GM23338 (cell line): ENCODE data around the gene RAB11B. TPM values are rescaled to one million over a fixed set of nuclear protein-coding genes. Genes with fewer than 3 reads are reported as not detected.
A peak's percentile ranks its signal among the peaks of the same experiment; 100 is the strongest.

Experiments
- ATAC-seq: fragments of 200-7000 bp; cut with Tn5 transposase; 3 replicates; pipeline ENCODE4 v1.9.1; 2020
- DNase-seq: peaks from one replicate; pipeline ENCODE4 v3.0.0-alpha.2; 2015; ENCODE audit warnings: low spot score
- H2AFZ ChIP-seq: fragments of 200-600 bp; sonication (generic); 2 replicates; pipeline ENCODE4 v1.8.0; 2016; ENCODE audit warnings: antibody characterized with exemption, mild to moderate bottlenecking, moderate library complexity
- H3F3A ChIP-seq: fragments of 200-600 bp; sonication (generic); replicated peaks from 2 replicates; pipeline ENCODE4 v1.8.0; 2017; ENCODE audit warnings: antibody characterized with exemption, mixed run types, low read depth
- H3K27ac ChIP-seq: fragments of 200-600 bp; sonication (generic); 2 replicates; pipeline ENCODE4 v1.6.1; 2016; ENCODE audit warnings: low read depth
- H3K27me3 ChIP-seq: fragments of 200-600 bp; sonication (generic); 2 replicates; pipeline ENCODE4 v1.8.0; 2016; ENCODE audit warnings: mild to moderate bottlenecking, mixed run types, moderate library complexity; ENCODE audit not compliant: insufficient read depth
- H3K36me3 ChIP-seq: fragments of 200-600 bp; sonication (generic); 2 replicates; pipeline ENCODE4 v1.8.0; 2016; ENCODE audit warnings: mild to moderate bottlenecking; ENCODE audit not compliant: insufficient read depth
- H3K4me1 ChIP-seq: fragments of 200-600 bp; sonication (generic); 2 replicates; pipeline ENCODE4 v1.8.0; 2016; ENCODE audit warnings: mild to moderate bottlenecking, moderate library complexity; ENCODE audit not compliant: insufficient read depth
- H3K4me2 ChIP-seq: fragments of 200-600 bp; sonication (generic); 2 replicates; pipeline ENCODE4 v1.7.1; 2017; ENCODE audit warnings: mixed run types
- H3K4me3 ChIP-seq: fragments of 200-600 bp; sonication (generic); 2 replicates; pipeline ENCODE4 v1.6.1; 2016; ENCODE audit warnings: mixed run types
- H3K79me2 ChIP-seq: fragments of 200-600 bp; sonication (generic); replicated peaks from 2 replicates; pipeline ENCODE4 v1.8.0; 2017; ENCODE audit warnings: mild to moderate bottlenecking; ENCODE audit not compliant: insufficient read depth
- H3K9me2 ChIP-seq: fragments of 200-600 bp; sonication (generic); 2 replicates; pipeline ENCODE4 v1.8.0; 2017; ENCODE audit not compliant: insufficient read depth
- H4K20me1 ChIP-seq: fragments of 200-600 bp; sonication (generic); replicated peaks from 2 replicates; pipeline ENCODE4 v1.8.0; 2017; ENCODE audit warnings: mild to moderate bottlenecking; ENCODE audit not compliant: insufficient read depth
- H3K27ac Mint-ChIP-seq: 2 replicates; pipeline ENCODE4 v1.8.0; 2020; ENCODE audit warnings: inconsistent platforms, mild to moderate bottlenecking, moderate library complexity, mixed read lengths
- H3K27me3 Mint-ChIP-seq: 3 replicates; pipeline ENCODE4 v1.8.0; 2022; ENCODE audit warnings: low read depth, mild to moderate bottlenecking, moderate library complexity, mixed read lengths, inconsistent platforms; ENCODE audit not compliant: insufficient read depth, poor library complexity
- H3K36me3 Mint-ChIP-seq: 3 replicates; pipeline ENCODE4 v1.8.0; 2021; ENCODE audit warnings: low read depth, mild to moderate bottlenecking, inconsistent platforms, moderate library complexity, mixed read lengths
- H3K4me1 Mint-ChIP-seq: 3 replicates; pipeline ENCODE4 v1.8.0; 2020; ENCODE audit warnings: mild to moderate bottlenecking, inconsistent platforms, mixed read lengths
- H3K4me3 Mint-ChIP-seq: 3 replicates; pipeline ENCODE4 v1.8.0; 2021; ENCODE audit warnings: moderate library complexity, mild to moderate bottlenecking, inconsistent platforms, mixed read lengths
- H3K9me3 Mint-ChIP-seq: 3 replicates; pipeline ENCODE4 v1.8.0; 2020; ENCODE audit warnings: moderate library complexity, mild to moderate bottlenecking, inconsistent platforms, mixed read lengths
- CREB1 ChIP-seq: fragments of 250-450 bp; sonication (Bioruptor Pico); IDR thresholded peaks from 2 replicates; pipeline ENCODE4 v1.5.0; 2020; ENCODE audit warnings: low read depth, mild to moderate bottlenecking, moderate library complexity
- CTCF ChIP-seq, 2 experiments: fragments of 200-600 bp in 1 of 2; sonication (generic) in 1 of 2; conservative IDR thresholded peaks; 2 replicates each; pipeline versions ENCODE4 v1.5.1 to v1.6.1; 2016 to 2017; ENCODE audit warnings: antibody characterized with exemption in 2 of 2, low read depth in 2 of 2, mild to moderate bottlenecking in 2 of 2, moderate library complexity in 1 of 2
- ETS1 ChIP-seq: IDR thresholded peaks from 2 replicates; pipeline ENCODE4 v1.6.1; 2016; ENCODE audit warnings: antibody characterized with exemption
- JUNB ChIP-seq: IDR thresholded peaks from one replicate; pipeline ENCODE4 v1.6.1; 2016; ENCODE audit warnings: antibody characterized with exemption; ENCODE audit not compliant: unreplicated experiment
- POLR2AphosphoS5 ChIP-seq: IDR thresholded peaks from 2 replicates; pipeline ENCODE4 v1.6.1; 2016; ENCODE audit warnings: antibody characterized with exemption, low read depth
- STAT1 ChIP-seq: IDR thresholded peaks from one replicate; pipeline ENCODE4 v1.6.1; 2016; ENCODE audit warnings: antibody characterized with exemption; ENCODE audit not compliant: unreplicated experiment
- ZNF114 ChIP-seq: fragments of 250-450 bp; sonication (Bioruptor Pico); IDR thresholded peaks from 2 replicates; pipeline ENCODE4 v1.5.0; 2020; ENCODE audit warnings: mild to moderate bottlenecking, moderate library complexity
- ZNF331 ChIP-seq: fragments of 250-450 bp; sonication (Bioruptor Pico); IDR thresholded peaks from 2 replicates; pipeline ENCODE4 v1.5.0; 2020; ENCODE audit warnings: low read depth, mild to moderate bottlenecking, moderate library complexity
- polyA plus RNA-seq: library from polyadenylated mRNA; unstranded; fragments of >200 nt; fragmentation: Nextera tagmentation; extraction: Ambion mirVana; gene quantifications from 2 replicates; pipeline ENCODE4 v1.2.1, GENCODE V29; 2016
- total RNA-seq: library from RNA; depleted of rRNA; stranded (reverse); fragments of >200 nt; shearing (Covaris generic); gene quantifications from 2 replicates; pipeline ENCODE4 v1.2.3, GENCODE V29; 2014
- TF ChIP-seq, protein P1 (sequence below): IDR thresholded peaks from one replicate; pipeline ENCODE4 v1.6.1; 2018; ENCODE audit warnings: antibody characterized with exemption; ENCODE audit not compliant: unreplicated experiment

Gene RAB11B
- total and polyA plus RNA-seq, 2 experiments from 2014 or later = 66.0 to 79.6 TPM

DNA sequence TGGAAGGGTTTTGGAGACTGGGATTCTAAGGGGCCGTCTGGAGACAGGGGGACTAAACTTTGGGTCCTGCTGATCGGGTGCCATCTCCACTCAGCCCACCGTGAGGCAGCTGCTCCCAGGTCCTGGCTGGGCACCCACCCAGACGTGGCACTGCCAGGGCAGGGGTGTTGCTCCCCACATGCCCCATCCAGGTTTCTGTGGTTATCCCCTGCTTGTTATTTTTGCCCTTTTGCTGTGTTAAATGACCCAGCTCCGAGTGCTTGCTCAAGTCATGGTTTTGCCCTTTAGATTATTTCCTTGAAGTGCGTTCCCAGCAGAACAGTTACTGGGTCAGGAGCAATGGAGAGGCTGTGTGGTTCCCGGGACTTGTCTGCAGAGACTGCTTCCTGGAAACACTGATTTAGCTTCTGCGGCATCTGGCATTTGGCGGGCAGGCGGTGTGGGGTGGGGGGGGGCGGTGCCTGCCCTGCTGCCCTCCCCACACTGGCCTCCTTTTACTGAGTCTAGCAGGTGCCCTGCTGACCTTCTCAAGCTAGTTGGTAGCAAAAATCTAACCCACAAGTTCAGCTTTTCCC lies 1.9 kb downstream of the RAB11B start:
- H3K4me3 Mint-ChIP-seq = no peak overlapping the region; the same call in 2 of the 3 replicates
- no peak for TF ChIP-seq CTCF (conservative IDR thresholded peaks at IDR 0.05; ENCODE audit: low read depth in 2 of 2)
- no peak for TF ChIP-seq ZNF114
- TF ChIP-seq CREB1 (CRISPR knock-in tag) = no peak
- TF ChIP-seq ETS1 = no peak
- TF ChIP-seq, protein P1, sequence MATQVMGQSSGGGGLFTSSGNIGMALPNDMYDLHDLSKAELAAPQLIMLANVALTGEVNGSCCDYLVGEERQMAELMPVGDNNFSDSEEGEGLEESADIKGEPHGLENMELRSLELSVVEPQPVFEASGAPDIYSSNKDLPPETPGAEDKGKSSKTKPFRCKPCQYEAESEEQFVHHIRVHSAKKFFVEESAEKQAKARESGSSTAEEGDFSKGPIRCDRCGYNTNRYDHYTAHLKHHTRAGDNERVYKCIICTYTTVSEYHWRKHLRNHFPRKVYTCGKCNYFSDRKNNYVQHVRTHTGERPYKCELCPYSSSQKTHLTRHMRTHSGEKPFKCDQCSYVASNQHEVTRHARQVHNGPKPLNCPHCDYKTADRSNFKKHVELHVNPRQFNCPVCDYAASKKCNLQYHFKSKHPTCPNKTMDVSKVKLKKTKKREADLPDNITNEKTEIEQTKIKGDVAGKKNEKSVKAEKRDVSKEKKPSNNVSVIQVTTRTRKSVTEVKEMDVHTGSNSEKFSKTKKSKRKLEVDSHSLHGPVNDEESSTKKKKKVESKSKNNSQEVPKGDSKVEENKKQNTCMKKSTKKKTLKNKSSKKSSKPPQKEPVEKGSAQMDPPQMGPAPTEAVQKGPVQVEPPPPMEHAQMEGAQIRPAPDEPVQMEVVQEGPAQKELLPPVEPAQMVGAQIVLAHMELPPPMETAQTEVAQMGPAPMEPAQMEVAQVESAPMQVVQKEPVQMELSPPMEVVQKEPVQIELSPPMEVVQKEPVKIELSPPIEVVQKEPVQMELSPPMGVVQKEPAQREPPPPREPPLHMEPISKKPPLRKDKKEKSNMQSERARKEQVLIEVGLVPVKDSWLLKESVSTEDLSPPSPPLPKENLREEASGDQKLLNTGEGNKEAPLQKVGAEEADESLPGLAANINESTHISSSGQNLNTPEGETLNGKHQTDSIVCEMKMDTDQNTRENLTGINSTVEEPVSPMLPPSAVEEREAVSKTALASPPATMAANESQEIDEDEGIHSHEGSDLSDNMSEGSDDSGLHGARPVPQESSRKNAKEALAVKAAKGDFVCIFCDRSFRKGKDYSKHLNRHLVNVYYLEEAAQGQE = no peak
- TF ChIP-seq POLR2AphosphoS5 = no peak
- TF ChIP-seq STAT1 = no peak
- no peak for TF ChIP-seq ZNF331 (CRISPR knock-in tag)
- no peak for TF ChIP-seq JUNB
- H3K9me3 Mint-ChIP-seq = peaks cover 6% of the 10 kb centered on the region; the same call in 2 of the 3 replicates

More for the DNA sequence above, 1.9 kb downstream of the RAB11B start:
- Histone ChIP-seq H3K27me3 (no peaks in the 10 kb centered on the region), H4K20me1 (peaks cover 18% of the 10 kb centered on the region), H3K4me1 (peaks cover 9% of the 10 kb centered on the region; the same call in 1 of the 2 replicates), H3K9me2 (no peaks in the 10 kb centered on the region), H3K4me3 (no peak overlapping the region), H3K79me2 (peaks cover 60% of the 10 kb centered on the region), H3K27ac (no peak overlapping the region), H3K36me3 (no peaks in the 10 kb centered on the region), H3K4me2 (no peak overlapping the region), H2AFZ (no peak overlapping the region), H3F3A (peaks cover 7% of the 10 kb centered on the region; the same call in 1 of the 2 replicates)
- 0 out of 2 replicates have a peak overlapping the region, but pooled peaks have one; percentile 62 for H3K27ac Mint-ChIP-seq
- H3K27me3 Mint-ChIP-seq = peaks cover 11% of the 10 kb centered on the region
- H3K4me1 Mint-ChIP-seq = peaks cover 12% of the 10 kb centered on the region
- DNase-seq = no peak
- H3K36me3 Mint-ChIP-seq = peaks cover 10% of the 10 kb centered on the region
- no peak for ATAC-seq
